Measurements from ENCODE around the gene EPHB2. TPM values are rescaled to one million over a fixed set of nuclear protein-coding genes. Genes with fewer than 3 reads are reported as not detected.

The EPHB2 gene
- total RNA-seq, 1 donor from 2014 or later, result 69.4 TPM

DNA sequence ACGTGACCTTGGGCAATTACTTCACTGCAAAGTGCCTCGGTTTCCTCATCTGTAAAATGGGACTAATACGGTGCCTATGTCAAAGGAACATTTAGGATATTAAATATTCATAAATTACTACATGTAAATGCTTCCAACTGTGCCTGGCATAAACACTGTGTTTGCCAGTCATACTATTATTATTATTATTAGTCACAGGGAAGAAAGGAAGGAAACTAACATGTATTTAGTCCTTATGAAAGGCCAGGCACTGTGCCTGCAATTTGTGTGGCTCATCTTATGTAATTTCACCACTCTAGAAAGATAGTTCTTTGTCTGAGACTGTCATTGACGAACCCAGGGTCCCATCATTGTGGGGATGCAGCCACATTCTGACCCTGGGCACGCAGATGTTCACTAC lies 45.0 kb downstream of the EPHB2 start:
- Mint-ChIP-seq H3K4me1 (ENCODE audit: low read depth) (peaks cover 4% of the 10 kb centered on the region), H3K27me3 (no peaks in the 10 kb centered on the region), H3K36me3 (ENCODE audit: insufficient read depth) (no peaks in the 10 kb centered on the region), H3K4me3 (ENCODE audit: low read depth) (no peak overlapping the region), H3K9me3 (ENCODE audit: low read depth) (no peaks in the 10 kb centered on the region), H3K27ac (no peak overlapping the region)
- DNase-seq (ENCODE audit: low spot score, unreplicated experiment), result no peak
- TF ChIP-seq, protein P1, sequence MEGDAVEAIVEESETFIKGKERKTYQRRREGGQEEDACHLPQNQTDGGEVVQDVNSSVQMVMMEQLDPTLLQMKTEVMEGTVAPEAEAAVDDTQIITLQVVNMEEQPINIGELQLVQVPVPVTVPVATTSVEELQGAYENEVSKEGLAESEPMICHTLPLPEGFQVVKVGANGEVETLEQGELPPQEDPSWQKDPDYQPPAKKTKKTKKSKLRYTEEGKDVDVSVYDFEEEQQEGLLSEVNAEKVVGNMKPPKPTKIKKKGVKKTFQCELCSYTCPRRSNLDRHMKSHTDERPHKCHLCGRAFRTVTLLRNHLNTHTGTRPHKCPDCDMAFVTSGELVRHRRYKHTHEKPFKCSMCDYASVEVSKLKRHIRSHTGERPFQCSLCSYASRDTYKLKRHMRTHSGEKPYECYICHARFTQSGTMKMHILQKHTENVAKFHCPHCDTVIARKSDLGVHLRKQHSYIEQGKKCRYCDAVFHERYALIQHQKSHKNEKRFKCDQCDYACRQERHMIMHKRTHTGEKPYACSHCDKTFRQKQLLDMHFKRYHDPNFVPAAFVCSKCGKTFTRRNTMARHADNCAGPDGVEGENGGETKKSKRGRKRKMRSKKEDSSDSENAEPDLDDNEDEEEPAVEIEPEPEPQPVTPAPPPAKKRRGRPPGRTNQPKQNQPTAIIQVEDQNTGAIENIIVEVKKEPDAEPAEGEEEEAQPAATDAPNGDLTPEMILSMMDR (IDR thresholded peaks at IDR 0.05; ENCODE audit: unreplicated experiment), result no peak

- no peak overlapping the region for H3K4me3 Mint-ChIP-seq (ENCODE audit: low read depth)
- TF ChIP-seq, protein P1 (IDR thresholded peaks at IDR 0.05; ENCODE audit: unreplicated experiment), result no peak
- H3K27ac Mint-ChIP-seq, result no peak overlapping the region
- no peaks in the 10 kb centered on the region for H3K9me3 Mint-ChIP-seq (ENCODE audit: low read depth)
- DNase-seq (ENCODE audit: low spot score, unreplicated experiment), result no peak
- H3K36me3 Mint-ChIP-seq (ENCODE audit: insufficient read depth), result no peaks in the 10 kb centered on the region
- H3K4me1 Mint-ChIP-seq (ENCODE audit: low read depth), result peaks cover 1% of the 10 kb centered on the region
- no peaks in the 10 kb centered on the region for H3K27me3 Mint-ChIP-seq
Observed at GRCh38 chr1:22756125-22756735, 45.6 kb downstream of the EPHB2 start.

DNA sequence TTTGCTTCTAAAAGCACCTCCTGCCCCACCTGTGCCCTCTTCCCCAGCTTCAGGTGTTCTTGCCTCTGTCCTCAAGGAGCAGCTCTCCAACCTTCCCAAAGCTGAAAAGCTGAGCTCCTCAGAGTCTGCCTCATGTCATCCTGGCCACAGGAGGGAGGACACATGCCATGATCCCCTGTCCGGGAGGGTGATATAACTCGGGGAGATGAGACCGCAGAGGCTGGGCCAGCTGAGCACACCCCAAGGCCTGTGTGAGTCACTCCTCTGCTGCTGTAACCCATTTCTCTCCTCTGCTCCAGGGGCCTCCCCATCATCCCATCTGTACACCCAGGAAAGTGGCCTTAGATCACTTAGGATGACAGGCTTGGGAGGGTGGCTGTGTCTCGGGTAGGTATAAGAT lies 49.8 kb downstream of the EPHB2 start:
- H3K4me1 Mint-ChIP-seq (ENCODE audit: low read depth), result peaks cover 1% of the 10 kb centered on the region
- no peak overlapping the region for H3K27ac Mint-ChIP-seq
- no peak for DNase-seq (ENCODE audit: low spot score, unreplicated experiment)
- TF ChIP-seq, protein P1 (IDR thresholded peaks at IDR 0.05; ENCODE audit: unreplicated experiment), result no peak
- H3K36me3 Mint-ChIP-seq (ENCODE audit: insufficient read depth), result no peaks in the 10 kb centered on the region
- no peak overlapping the region for H3K4me3 Mint-ChIP-seq (ENCODE audit: low read depth)
- H3K27me3 Mint-ChIP-seq, result no peaks in the 10 kb centered on the region
- no peaks in the 10 kb centered on the region for H3K9me3 Mint-ChIP-seq (ENCODE audit: low read depth)

DNA sequence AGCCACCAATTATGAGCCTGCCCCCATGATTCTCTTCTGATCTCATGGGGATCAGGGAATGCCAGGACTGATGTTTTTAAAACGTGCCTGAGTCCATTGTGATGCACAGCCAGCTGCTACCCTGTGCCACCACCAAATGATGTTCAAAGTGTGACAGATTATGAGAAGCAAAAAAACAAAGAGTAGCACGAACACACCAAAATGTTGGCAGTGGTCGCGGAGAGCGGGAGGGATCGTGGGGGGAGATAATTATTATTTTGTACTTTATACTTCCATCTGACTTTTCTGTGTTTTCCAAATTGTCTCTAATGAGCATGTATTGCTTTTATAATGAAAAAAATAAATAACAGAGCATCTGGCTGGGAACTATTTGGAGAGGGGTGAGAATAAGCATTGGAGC lies 50.5 kb downstream of the EPHB2 start:
- Mint-ChIP-seq H3K4me1 (ENCODE audit: low read depth) (no peaks in the 10 kb centered on the region), H3K27ac (no peak overlapping the region), H3K36me3 (ENCODE audit: insufficient read depth) (no peaks in the 10 kb centered on the region), H3K27me3 (no peaks in the 10 kb centered on the region), H3K4me3 (ENCODE audit: low read depth) (no peak overlapping the region), H3K9me3 (ENCODE audit: low read depth) (no peaks in the 10 kb centered on the region)
- no peak for DNase-seq (ENCODE audit: low spot score, unreplicated experiment)
- TF ChIP-seq, protein P1 (IDR thresholded peaks at IDR 0.05; ENCODE audit: unreplicated experiment), result no peak

DNA sequence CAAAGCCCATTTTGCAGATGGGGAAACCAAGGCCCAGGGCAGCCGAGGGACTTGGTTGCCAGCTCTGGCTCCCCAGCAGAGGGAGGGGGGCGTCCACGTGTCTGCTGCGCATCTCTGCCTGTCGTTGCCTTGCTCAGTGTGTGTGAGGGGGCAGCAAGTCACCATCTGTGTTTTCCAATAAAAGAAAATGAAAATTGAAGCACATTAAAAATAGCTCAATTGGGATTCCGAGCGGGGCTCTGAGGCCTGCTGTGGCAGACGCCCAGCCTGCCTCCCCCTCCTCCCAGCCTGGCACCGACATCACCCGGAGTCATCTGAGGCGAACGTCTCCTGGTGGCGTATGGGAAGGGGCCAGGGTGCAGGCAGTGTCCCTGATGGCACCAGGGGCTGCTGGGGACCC lies 51.2 kb downstream of the EPHB2 start:
- no peak for DNase-seq (ENCODE audit: low spot score, unreplicated experiment)
- Mint-ChIP-seq H3K36me3 (ENCODE audit: insufficient read depth) (no peaks in the 10 kb centered on the region), H3K4me1 (ENCODE audit: low read depth) (no peaks in the 10 kb centered on the region), H3K27ac (no peak overlapping the region), H3K27me3 (no peaks in the 10 kb centered on the region), H3K9me3 (ENCODE audit: low read depth) (no peaks in the 10 kb centered on the region), H3K4me3 (ENCODE audit: low read depth) (no peak overlapping the region)
- TF ChIP-seq, protein P1 (IDR thresholded peaks at IDR 0.05; ENCODE audit: unreplicated experiment), result no peak
